GM18505 (cell line): ENCODE data around the gene PUS1.
"Not testable (repeated sequence)": the region's sequence is repeated elsewhere in the genome, so short reads cannot be mapped to it uniquely, and the experiment has no call there.

Source experiments
- ATAC-seq: cut with Tn5 transposase; IDR thresholded peaks from one replicate; pipeline ENCODE4 v1.9.1; 2021; ENCODE audit not compliant: unreplicated experiment
- POLR2A ChIP-seq: IDR thresholded peaks from 4 replicates; pipeline ENCODE4 v1.6.1; 2011; ENCODE audit warnings: borderline replicate concordance; ENCODE audit not compliant: insufficient read depth, insufficient read length; ENCODE audit errors: extremely low read depth

Gene PUS1

GRCh38 chr12:131962069-131962468 is 33.0 kb downstream of the PUS1 start:
- ATAC-seq: no peak
- no peak for TF ChIP-seq POLR2A

- no peak for TF ChIP-seq POLR2A
- ATAC-seq: no peak
These were observed 34.3 kb downstream of the PUS1 start for GRCh38 chr12:131963381-131963780.

- no peak for TF ChIP-seq POLR2A
- ATAC-seq: no peak
These were observed 36.0 kb downstream of the PUS1 start for GRCh38 chr12:131965073-131965472.

- no peak for ATAC-seq
- TF ChIP-seq POLR2A: no peak
These were observed 42.1 kb downstream of the PUS1 start for GRCh38 chr12:131971226-131971625.

- no peak for ATAC-seq
These were observed 46.2 kb downstream of the PUS1 start for GRCh38 chr12:131975228-131975627.

DNA sequence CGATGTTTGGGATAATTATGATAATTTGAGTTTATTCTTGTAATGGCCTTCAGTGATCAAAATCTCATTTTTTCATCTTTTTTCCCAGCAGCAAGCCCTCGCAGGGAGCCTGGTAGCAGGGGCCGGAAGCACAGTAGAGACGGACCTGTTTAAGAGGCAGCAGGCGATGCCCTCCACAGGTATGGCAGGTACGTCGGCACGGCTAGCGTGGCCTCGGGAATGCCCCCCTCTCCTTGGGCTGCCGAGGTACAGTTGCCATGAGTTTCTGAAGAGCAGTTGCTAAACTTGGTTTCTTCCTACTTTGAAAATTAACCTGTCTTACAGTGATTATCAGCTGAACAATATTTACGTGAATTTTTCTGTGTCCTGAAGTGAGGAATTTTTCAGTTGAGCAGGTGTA is 50.5 kb downstream of the PUS1 start:
- no peak for ATAC-seq
- no peak for TF ChIP-seq POLR2A

More at GRCh38 chr12:131975228-131975627, 46.2 kb downstream of the PUS1 start:
- no peak for TF ChIP-seq POLR2A

DNA sequence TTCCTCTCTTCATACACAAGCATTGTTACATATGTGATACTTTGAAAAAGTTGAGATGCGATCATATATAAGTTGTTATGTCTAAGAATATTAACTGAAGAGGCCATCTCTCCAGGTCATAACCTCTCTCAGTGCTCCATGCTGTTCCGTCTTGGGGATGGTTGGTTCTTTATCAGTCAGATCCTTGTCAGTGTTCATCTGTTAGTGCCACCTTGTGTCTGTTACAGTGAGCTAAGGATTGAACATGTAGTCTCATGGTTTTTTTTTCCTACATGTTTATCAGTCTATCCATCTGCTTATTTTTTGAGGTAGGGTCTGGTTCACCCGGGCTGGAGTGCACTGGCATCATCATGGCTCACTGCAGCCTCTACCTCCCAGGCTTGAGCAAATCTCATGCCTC is 51.2 kb downstream of the PUS1 start:
- ATAC-seq: no peak
- no peak for TF ChIP-seq POLR2A

DNA sequence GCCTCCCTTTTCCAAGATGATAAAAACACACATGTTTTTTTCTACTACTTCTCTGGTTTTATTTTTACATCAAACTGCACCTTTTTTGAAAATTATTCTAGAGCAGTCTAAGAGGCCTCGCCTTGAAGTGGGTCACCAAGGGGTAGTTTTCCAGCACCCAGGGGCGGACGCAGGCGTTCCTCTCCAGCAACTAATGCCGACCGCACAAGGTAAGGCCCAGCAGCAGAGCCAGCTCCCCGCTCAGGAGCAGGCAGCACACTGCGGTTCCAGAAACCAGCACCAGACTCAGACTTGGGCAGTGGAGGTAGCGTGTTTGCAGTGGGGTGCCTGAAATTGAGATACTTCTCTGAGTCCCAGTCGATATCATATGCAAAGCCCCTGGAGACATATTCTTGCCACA is 52.3 kb downstream of the PUS1 start:
- TF ChIP-seq POLR2A: no peak

GRCh38 chr12:131982041-131982440 is 53.0 kb downstream of the PUS1 start:
- TF ChIP-seq POLR2A: no peak
- ATAC-seq: no peak

More for the DNA sequence above, 52.3 kb downstream of the PUS1 start:
- ATAC-seq: no peak

GRCh38 chr12:131983026-131983425 is 54.0 kb downstream of the PUS1 start:
- ATAC-seq: no peak
- no peak for TF ChIP-seq POLR2A

DNA sequence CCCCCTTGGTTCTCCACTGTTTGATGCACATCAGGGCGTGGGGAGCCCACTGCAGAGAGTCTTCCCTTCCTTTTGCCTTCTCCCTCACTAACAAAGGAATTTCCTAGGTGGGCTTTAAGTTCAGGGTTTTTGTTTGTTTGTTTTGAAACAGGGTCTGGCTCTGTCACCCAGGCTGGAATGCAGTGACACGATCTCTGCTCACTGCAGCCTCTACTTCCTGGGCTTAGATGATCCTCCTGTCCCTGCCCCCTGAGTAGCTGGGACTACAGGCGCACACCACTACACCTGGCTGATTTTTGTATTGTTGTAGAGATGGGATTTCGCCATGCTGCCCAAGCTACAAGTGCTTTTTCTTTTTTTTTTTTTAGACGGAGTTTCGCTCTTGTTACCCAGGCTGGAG is 54.5 kb downstream of the PUS1 start:
- no peak for TF ChIP-seq POLR2A
- ATAC-seq: no peak

DNA sequence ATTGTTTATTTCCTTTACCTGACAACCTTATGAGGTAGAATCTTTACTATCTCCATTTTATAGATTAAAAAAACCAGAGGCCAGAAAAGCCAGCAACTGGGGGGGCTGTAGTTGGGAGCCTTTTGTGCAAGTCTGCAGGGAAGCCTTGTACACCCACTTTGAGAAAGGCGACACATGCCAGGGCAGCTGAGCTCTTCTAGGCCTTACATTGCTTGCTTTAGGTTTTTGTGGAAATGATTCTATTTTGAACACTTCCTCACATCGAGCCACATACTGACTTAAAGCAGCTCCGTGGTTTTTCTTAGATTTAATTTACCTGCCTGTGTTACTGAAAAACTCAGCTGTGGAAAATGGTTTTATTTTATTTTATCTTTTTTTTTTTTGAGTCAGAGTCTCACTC is 55.3 kb downstream of the PUS1 start:
- no peak for ATAC-seq
- no peak for TF ChIP-seq POLR2A

DNA sequence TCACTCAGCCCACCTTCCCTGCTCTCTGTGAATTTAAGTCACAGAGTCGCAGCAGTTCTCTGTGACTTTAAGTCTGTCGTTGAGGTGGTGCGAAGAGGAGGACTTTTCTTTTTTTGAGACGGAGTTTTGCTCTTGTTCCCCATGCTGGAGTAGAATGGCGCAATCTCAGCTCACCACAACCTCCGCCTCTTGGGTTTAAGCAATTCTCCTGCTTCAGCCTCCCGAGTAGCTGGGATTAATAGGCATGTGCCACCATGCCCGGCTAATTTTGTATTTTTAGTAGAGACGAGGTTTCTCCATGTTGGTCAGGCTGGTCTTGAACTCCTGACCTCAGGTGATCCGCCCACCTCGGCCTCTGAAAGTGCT is 56.4 kb downstream of the PUS1 start:
- not testable (repeated sequence) for ATAC-seq

GRCh38 chr12:131986361-131986760 is 57.3 kb downstream of the PUS1 start:
- no peak for ATAC-seq
- TF ChIP-seq POLR2A: no peak

- no peak for TF ChIP-seq POLR2A
- ATAC-seq: no peak
These were observed 57.8 kb downstream of the PUS1 start for GRCh38 chr12:131986910-131987309.
